ENCODE data around the gene CD9. TPM values are rescaled to one million over a fixed set of nuclear protein-coding genes. Genes with fewer than 3 reads are reported as not detected.
A peak's percentile ranks its signal among the peaks of the same experiment; 100 is the strongest.

The CD9 gene
- polyA plus RNA-seq, 6 donors from 2014 or later, result 32.7 to 186 (median 69.9) TPM

DNA sequence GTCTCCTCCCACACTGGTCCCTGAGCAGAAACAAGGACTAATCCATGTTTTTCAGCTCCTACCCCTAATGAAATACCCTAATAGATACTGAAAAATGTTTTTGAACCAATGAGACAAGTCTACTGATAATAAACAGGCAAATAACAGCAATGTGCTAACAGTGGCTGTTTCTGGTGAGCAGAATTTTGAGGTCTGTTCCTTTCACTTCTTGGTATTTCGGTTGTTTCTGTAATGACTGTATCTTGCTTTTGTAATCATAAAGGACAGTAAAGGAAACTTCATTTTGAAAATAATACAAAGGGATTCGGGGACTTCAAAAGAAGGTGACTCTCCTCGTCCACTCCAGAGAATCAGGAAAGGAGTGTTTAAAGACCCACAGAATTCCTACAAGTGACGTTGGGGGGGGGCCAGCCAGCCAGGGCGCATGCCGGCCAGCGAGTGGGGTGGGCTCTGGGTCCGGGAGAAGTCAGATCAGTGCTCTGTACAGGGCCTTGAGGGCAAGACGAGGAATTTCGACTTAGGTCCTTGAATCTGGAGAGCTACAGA, 1.1 kb upstream of the CD9 start:
- Mint-ChIP-seq H3K27ac (peak overlapping the region in 4 of 6 donors; percentile 24 to 75 (median 54)), H3K36me3 (no peaks in the 10 kb centered on the region), H3K9me3 (no peaks in the 10 kb centered on the region), H3K4me1 (peaks cover 34 to 65% (median 38%) of the 10 kb centered on the region in 3 donors), H3K4me3 (peak overlapping the region; percentile 76 to 93 (median 84)), H3K27me3 (peaks cover 18 to 26% (median 24%) of the 10 kb centered on the region in 3 donors)
- ATAC-seq (ENCODE audit: low read depth in 2 of 2), result no peak
- no peak for DNase-seq

DNA sequence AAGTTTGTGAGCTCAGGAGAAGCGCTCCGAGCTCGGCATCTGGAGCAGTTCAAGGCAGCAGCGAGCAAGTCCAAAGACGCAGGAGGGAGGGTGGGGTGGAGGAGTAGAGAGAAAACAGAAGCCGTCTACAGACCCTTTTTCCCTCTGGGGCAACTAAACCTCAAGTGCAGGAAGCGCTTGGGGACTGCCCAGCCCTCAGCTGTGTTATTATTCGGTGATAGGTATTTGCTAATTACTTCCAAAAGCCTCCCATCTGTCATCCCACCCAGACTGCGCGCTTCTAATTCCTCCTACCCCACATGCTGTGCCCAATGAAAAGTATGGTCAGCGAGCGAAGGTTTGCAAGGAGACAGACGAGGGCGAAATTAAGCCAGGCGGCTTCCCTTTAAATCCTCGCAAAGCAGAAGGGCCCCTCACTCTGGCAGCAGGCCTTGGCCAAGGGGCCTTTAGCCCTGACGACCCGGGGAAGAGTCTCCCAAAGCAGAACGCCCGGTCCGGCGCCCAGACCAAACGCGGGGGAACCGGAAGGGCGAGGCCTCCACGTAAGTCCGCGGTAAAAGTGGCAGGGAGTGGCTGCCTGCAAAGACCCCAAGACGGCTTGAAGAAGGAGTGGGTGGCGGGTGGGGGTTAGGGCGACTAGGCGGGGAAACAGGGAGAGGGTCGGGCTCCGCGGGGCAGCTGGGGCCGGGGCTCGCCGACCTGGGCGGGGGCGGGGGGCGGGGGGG, 507 bp upstream of the CD9 start:
- ATAC-seq (ENCODE audit: low read depth in 2 of 2) (peak; percentile 34 to 35), DNase-seq (peak; percentile 11)
- Mint-ChIP-seq H3K36me3 (no peaks in the 10 kb centered on the region), H3K27me3 (peaks cover 18 to 31% (median 24%) of the 10 kb centered on the region in 3 donors), H3K9me3 (no peaks in the 10 kb centered on the region), H3K27ac (peak overlapping the region in 4 of 6 donors; percentile 1 to 85 (median 69)), H3K4me3 (peak overlapping the region; percentile 76 to 93 (median 84)), H3K4me1 (peaks cover 34 to 70% (median 38%) of the 10 kb centered on the region in 3 donors)

GRCh38 chr12:6201213-6201608, 1.0 kb downstream of the CD9 start:
- no peak for DNase-seq
- ATAC-seq (ENCODE audit: low read depth in 2 of 2), result no peak
- Mint-ChIP-seq H3K4me1 (peaks cover 30 to 72% (median 35%) of the 10 kb centered on the region in 3 donors), H3K4me3 (peak overlapping the region; percentile 22 to 85 (median 74)), H3K27me3 (peaks cover 18 to 38% (median 24%) of the 10 kb centered on the region in 3 donors), H3K9me3 (no peaks in the 10 kb centered on the region), H3K27ac (no peak overlapping the region), H3K36me3 (no peaks in the 10 kb centered on the region)

DNA sequence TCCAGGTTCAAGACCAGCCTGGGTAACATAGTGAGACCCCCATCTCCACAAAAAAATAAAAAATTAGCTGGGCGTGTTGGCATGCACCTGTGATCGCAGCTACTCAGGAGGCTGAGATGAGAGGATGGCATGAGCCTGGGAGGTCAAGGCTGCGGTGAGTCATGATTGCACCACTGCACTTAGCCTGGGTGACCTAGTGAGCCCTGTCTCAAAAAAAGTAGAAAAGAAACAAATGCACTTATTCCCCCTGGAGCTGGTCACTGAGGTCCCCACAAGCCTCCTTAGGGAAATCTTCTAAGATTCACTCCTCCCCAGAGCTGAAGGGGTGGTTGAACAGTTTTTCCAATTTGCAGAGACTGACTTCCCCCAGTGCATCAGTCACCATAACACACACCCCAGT, 1.6 kb downstream of the CD9 start:
- no peak for ATAC-seq (ENCODE audit: low read depth in 2 of 2)
- peaks cover 18 to 38% (median 24%) of the 10 kb centered on the region in 3 donors for H3K27me3 Mint-ChIP-seq
- DNase-seq, result no peak

DNA sequence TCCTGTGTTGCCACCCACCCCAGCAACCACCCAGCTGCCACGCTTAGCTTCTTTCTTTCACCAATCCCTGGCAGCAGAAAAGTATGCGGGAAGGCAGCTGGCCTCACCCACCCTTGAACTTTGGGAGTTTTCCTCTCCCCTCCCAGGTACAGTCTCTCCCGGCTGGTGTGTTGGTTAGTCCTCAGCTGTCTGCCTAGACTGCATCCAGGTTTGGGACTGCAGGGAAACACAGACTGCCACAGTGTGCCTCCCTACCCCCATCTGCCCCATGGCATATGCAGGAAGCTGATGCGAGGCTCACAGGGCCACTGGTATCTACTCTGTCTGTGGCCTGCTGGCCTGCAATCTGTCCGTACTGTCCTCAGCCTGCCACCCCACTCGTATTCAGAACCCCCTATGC, 2.1 kb downstream of the CD9 start:
- Mint-ChIP-seq H3K4me3 (peak overlapping the region; percentile 49 to 85 (median 69)), H3K4me1 (peaks cover 23 to 76% (median 33%) of the 10 kb centered on the region in 3 donors), H3K27me3 (peaks cover 18 to 38% (median 24%) of the 10 kb centered on the region in 3 donors), H3K27ac (peak overlapping the region in 2 of 6 donors; percentile 4 to 80), H3K36me3 (no peaks in the 10 kb centered on the region), H3K9me3 (no peaks in the 10 kb centered on the region)
- ATAC-seq (ENCODE audit: low read depth in 2 of 2) (no peak), DNase-seq (no peak)

More for the DNA sequence above, 1.6 kb downstream of the CD9 start:
- H3K9me3 Mint-ChIP-seq, result no peaks in the 10 kb centered on the region
- peak overlapping the region; percentile 49 to 85 (median 69) for H3K4me3 Mint-ChIP-seq
- no peaks in the 10 kb centered on the region for H3K36me3 Mint-ChIP-seq
- H3K27ac Mint-ChIP-seq, result no peak overlapping the region
- peaks cover 27 to 74% (median 33%) of the 10 kb centered on the region in 3 donors for H3K4me1 Mint-ChIP-seq

DNA sequence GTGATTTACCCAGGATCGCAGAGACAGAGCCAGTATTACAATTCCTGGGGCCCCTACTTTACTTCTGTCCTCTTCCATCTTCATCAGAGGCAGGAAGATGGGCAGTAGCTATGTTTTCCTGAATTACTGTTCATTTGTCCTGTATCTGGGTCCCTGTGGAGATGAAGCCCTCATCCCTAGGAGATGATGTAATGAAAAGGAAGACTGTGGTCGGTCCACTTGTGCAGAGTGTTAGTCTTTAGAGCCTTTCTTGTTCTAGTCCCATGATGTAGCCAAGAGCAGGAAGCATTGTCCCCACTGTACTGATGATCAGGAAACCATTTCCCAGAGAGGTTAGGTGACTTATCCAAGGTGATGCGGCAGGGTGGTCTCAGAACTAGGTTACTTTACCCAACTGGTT, 2.6 kb downstream of the CD9 start:
- peaks cover 18 to 38% (median 24%) of the 10 kb centered on the region in 3 donors for H3K27me3 Mint-ChIP-seq
- H3K9me3 Mint-ChIP-seq, result no peaks in the 10 kb centered on the region
- H3K4me3 Mint-ChIP-seq, result peak overlapping the region in 5 of 8 donors; percentile 49 to 85 (median 76)
- no peak for ATAC-seq (ENCODE audit: low read depth in 2 of 2)
- DNase-seq, result no peak
- peaks cover 22 to 74% (median 33%) of the 10 kb centered on the region in 3 donors for H3K4me1 Mint-ChIP-seq
- H3K36me3 Mint-ChIP-seq, result no peaks in the 10 kb centered on the region
- H3K27ac Mint-ChIP-seq, result no peak overlapping the region

DNA sequence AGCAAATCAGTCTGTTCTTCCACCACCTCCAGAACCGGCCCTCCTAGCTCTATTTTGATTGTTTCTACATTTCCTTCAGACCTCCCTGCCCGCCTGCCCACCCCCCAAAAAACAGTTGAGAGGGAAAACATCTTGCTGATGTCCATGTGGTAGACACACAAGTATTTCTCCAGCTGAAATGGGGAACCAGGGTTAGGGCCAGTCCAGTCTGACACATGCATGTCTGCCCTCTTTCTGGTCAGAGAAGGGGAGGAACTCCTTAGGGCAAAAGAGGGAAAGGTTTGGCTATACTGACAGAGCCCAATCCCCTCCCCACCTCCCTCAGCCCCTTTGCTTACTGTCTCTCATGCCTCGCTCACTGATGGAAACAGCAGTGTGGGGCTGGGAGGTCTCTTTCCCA, 3.4 kb downstream of the CD9 start:
- Mint-ChIP-seq H3K4me3 (peak overlapping the region in 1 of 8 donors; percentile 22), H3K27me3 (peaks cover 18 to 38% (median 24%) of the 10 kb centered on the region in 3 donors)

DNA sequence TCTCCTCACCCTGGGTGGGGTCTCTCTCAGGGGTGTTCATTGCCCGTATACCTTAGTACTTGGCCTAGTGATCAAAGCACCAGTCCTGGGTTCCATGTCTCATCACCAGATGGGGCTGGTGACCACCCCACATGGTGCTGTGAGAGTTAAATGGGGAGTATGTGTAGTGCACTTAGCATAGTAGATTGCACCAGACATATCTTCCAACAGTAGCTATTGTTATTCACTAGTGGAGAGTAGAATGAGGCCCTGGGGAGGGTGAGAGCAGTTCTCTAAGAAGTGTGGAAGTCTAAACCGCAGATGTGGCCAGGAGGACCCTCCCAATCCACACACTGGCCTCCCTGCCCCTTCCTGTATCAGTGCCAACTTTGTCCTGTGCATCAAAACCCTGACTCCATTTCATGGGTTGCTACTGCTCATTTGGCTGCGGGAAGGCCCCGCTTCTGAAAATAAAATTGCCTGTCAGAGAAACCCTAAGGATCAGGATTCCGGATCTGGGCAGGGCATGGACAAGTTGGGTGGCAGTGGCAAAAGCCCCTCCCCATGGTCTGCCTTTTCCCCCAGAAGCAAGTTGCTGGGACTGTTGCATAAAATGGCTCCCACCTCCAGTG, 4.4 kb downstream of the CD9 start:
- H3K27ac Mint-ChIP-seq, result peak overlapping the region in 1 of 6 donors; percentile 54

More for the DNA sequence above, 3.4 kb downstream of the CD9 start:
- DNase-seq (no peak), ATAC-seq (ENCODE audit: low read depth in 2 of 2) (no peak)
- Mint-ChIP-seq H3K4me1 (peaks cover 22 to 66% (median 33%) of the 10 kb centered on the region in 3 donors), H3K9me3 (no peaks in the 10 kb centered on the region), H3K36me3 (no peaks in the 10 kb centered on the region), H3K27ac (peak overlapping the region in 1 of 6 donors; percentile 36)

DNA sequence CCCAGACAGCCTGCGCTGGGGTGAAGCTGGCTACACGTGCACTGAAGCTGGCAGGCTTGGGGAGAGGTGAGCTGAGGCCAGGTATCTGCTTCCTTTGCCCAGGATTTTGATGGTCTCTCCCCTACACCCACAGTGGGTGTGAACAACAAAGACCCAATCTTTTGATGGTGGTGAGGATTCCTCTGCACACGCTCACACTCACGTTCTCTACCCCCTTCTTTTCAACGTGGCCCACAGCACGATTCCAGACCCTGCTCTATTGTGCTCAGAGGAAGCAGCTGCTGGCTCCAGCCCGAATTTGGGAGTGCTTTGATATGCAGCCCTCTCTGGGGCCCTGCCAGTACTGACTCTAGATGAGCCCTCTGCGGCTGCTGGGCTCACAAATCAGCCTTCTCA, 4.9 kb downstream of the CD9 start:
- peaks cover 20 to 67% (median 35%) of the 10 kb centered on the region in 3 donors for H3K4me1 Mint-ChIP-seq
- ATAC-seq (ENCODE audit: low read depth in 2 of 2), result no peak
- H3K36me3 Mint-ChIP-seq, result no peaks in the 10 kb centered on the region
- H3K9me3 Mint-ChIP-seq, result no peaks in the 10 kb centered on the region
- peaks cover 18 to 33% (median 24%) of the 10 kb centered on the region in 3 donors for H3K27me3 Mint-ChIP-seq
- no peak for DNase-seq
- peak overlapping the region in 1 of 6 donors; percentile 91 for H3K27ac Mint-ChIP-seq
- H3K4me3 Mint-ChIP-seq, result peak overlapping the region in 3 of 8 donors; percentile 11 to 67 (median 36)

More for the DNA sequence above, 4.4 kb downstream of the CD9 start:
- no peak for ATAC-seq (ENCODE audit: low read depth in 2 of 2)
- DNase-seq, result no peak
- Mint-ChIP-seq H3K4me3 (peak overlapping the region in 3 of 8 donors; percentile 11 to 36 (median 22)), H3K27me3 (peaks cover 18 to 35% (median 24%) of the 10 kb centered on the region in 3 donors), H3K4me1 (peaks cover 18 to 63% (median 32%) of the 10 kb centered on the region in 3 donors), H3K9me3 (no peaks in the 10 kb centered on the region), H3K36me3 (no peaks in the 10 kb centered on the region)

GRCh38 chr12:6205761-6206160, 5.6 kb downstream of the CD9 start:
- no peak for ATAC-seq (ENCODE audit: low read depth in 2 of 2)
- no peaks in the 10 kb centered on the region for H3K36me3 Mint-ChIP-seq
- DNase-seq, result no peak
- H3K4me3 Mint-ChIP-seq, result no peak overlapping the region
- peak overlapping the region in 3 of 6 donors; percentile 1 to 91 (median 50) for H3K27ac Mint-ChIP-seq
- H3K4me1 Mint-ChIP-seq, result peaks cover 26 to 72% (median 37%) of the 10 kb centered on the region in 3 donors
- peaks cover 18 to 32% (median 24%) of the 10 kb centered on the region in 3 donors for H3K27me3 Mint-ChIP-seq
- no peaks in the 10 kb centered on the region for H3K9me3 Mint-ChIP-seq

GRCh38 chr12:6206327-6206726, 6.1 kb downstream of the CD9 start:
- Mint-ChIP-seq H3K27me3 (peaks cover 16 to 27% (median 24%) of the 10 kb centered on the region in 3 donors), H3K9me3 (no peaks in the 10 kb centered on the region), H3K4me1 (peaks cover 28 to 71% (median 36%) of the 10 kb centered on the region in 3 donors), H3K4me3 (peak overlapping the region in 1 of 8 donors; percentile 28), H3K27ac (peak overlapping the region in 1 of 6 donors; percentile 67), H3K36me3 (no peaks in the 10 kb centered on the region)
- ATAC-seq (ENCODE audit: low read depth in 2 of 2) (no peak), DNase-seq (no peak)

DNA sequence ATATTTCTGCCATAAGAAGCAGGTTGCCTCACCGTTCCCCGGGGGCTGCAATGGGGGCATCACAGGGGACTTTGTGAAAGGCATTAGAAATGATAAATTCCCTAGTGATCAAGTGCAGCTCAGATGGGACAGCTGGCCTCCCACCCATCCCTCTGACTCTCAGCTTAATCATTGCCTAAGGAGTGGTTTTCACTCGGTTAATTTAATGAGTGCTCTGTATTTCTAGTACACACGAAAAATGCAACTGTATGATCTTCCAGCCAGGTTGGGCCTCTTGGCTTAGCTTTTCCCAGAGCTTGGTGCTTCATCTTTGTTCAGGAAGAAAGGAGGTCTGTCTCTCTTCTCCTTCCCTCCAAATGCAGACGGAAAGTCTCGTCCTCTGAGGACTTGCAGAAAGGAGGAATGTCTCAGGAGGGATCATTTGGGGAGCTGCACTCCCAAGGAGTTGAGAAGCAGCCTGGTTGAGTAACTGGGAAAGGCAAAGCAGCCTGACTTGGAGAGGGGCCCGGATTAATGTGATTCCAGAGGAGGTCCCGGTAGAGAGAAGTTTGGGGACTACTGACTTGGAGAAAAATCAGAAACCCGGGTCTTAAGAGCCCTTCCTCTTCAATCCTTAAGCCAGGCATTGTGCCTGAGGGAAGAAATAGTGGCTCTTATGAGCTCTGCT, 7.2 kb downstream of the CD9 start:
- no peaks in the 10 kb centered on the region for H3K9me3 Mint-ChIP-seq
- H3K27ac Mint-ChIP-seq, result peak overlapping the region in 1 of 6 donors; percentile 38
- H3K4me1 Mint-ChIP-seq, result peaks cover 26 to 71% (median 32%) of the 10 kb centered on the region in 3 donors
- DNase-seq (no peak), ATAC-seq (ENCODE audit: low read depth in 2 of 2) (no peak)
- no peak overlapping the region for H3K4me3 Mint-ChIP-seq
- H3K27me3 Mint-ChIP-seq, result peaks cover 10 to 26% (median 17%) of the 10 kb centered on the region in 3 donors
- no peaks in the 10 kb centered on the region for H3K36me3 Mint-ChIP-seq

DNA sequence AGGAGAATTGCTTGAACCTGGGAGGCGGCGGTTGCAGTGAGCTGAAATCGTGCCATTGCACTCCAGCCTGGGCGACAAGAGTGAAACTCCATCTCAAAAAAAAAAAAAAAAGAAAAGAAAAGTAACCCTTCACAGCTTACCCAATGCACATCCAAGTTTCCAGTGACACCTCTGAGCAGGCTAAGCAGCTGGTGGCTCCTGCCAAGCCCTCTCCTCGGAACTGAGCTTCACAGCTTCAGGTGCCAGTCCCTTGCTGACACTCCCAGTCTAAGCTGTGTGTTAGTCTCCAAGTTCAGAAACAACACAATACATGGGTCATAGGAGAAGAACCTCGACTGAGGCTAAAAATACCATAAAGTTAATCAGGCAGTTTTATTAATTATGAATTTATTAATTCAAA, 7.9 kb downstream of the CD9 start:
- no peak for ATAC-seq (ENCODE audit: low read depth in 2 of 2)
- Mint-ChIP-seq H3K4me1 (peaks cover 27 to 71% (median 28%) of the 10 kb centered on the region in 3 donors), H3K36me3 (no peaks in the 10 kb centered on the region), H3K27me3 (peaks cover 3 to 23% (median 9%) of the 10 kb centered on the region in 3 donors), H3K9me3 (no peaks in the 10 kb centered on the region), H3K4me3 (no peak overlapping the region), H3K27ac (no peak overlapping the region)
- no peak for DNase-seq

All from naive B cell (primary cell).